GM20000 (cell line): ENCODE data around the gene RPL36.
A peak's percentile ranks its signal among the peaks of the same experiment; 100 is the strongest.

Experiments used
- DNase-seq: peaks from one replicate; pipeline ENCODE4 v3.0.0; 2012; ENCODE audit warnings: low spot score
- CTCF ChIP-seq: IDR thresholded peaks from 2 replicates; pipeline ENCODE4 v1.5.1; 2012; ENCODE audit warnings: mild to moderate bottlenecking, control low read depth; ENCODE audit errors: extremely low read depth, missing control alignments

RPL36 gene

GRCh38 chr19:5679289-5680083 lies 10.6 kb upstream of the RPL36 start:
- no peak for TF ChIP-seq CTCF
- DNase-seq = no peak

- no peak for DNase-seq
- TF ChIP-seq CTCF = no peak
These were observed 10.0 kb upstream of the RPL36 start for GRCh38 chr19:5680084-5680436.

GRCh38 chr19:5680437-5681368 lies 9.4 kb upstream of the RPL36 start, which contains the start of the genes HSD11B1L and MICOS13:
HSD11B1L (plus strand) TSS chr19:5681027; CDS start chr19:5684833, 3,806 bp downstream.
MICOS13 (minus strand) TSS chr19:5680516; CDS start chr19:5680486, 30 bp downstream.
- DNase-seq = peak; percentile 95
- no peak for TF ChIP-seq CTCF

GRCh38 chr19:5681391-5682106 lies 8.5 kb upstream of the RPL36 start:
- no peak for TF ChIP-seq CTCF
- DNase-seq = no peak

- no peak for TF ChIP-seq CTCF
- DNase-seq = no peak
These were observed 8.0 kb upstream of the RPL36 start for GRCh38 chr19:5682107-5682482.

- no peak for TF ChIP-seq CTCF
- DNase-seq = no peak
These were observed 6.8 kb upstream of the RPL36 start for GRCh38 chr19:5683177-5683886.
